ENCODE measurements around the gene AOC1.

AOC1 gene

DNA sequence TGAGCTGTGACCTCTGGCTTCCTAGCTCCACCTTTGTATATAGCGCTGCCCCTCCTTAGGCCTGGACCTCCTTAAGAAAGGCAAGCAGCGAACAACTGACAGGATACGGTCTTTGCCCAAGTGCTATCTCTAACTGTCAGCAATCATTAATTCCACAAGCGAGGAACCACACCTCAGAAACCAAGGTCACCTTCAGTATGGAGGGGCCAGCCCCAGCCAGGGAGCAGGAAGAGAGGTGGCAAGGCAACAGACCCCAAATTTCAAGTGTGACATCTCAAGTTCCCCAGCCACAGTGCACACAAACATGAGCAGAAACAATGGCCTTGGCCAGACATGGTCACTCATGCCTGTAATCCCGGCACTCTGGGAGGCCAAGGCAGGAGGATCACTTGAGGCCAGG lies 4.8 kb upstream of the AOC1 start:
- no peak overlapping the region for H3K4me3 ChIP-seq (ENCODE audit: low read depth in 1 of 2, low read length in 1 of 2)
- H3K27me3 ChIP-seq: peaks cover 13% of the 10 kb centered on the region
- TF ChIP-seq, protein P1, sequence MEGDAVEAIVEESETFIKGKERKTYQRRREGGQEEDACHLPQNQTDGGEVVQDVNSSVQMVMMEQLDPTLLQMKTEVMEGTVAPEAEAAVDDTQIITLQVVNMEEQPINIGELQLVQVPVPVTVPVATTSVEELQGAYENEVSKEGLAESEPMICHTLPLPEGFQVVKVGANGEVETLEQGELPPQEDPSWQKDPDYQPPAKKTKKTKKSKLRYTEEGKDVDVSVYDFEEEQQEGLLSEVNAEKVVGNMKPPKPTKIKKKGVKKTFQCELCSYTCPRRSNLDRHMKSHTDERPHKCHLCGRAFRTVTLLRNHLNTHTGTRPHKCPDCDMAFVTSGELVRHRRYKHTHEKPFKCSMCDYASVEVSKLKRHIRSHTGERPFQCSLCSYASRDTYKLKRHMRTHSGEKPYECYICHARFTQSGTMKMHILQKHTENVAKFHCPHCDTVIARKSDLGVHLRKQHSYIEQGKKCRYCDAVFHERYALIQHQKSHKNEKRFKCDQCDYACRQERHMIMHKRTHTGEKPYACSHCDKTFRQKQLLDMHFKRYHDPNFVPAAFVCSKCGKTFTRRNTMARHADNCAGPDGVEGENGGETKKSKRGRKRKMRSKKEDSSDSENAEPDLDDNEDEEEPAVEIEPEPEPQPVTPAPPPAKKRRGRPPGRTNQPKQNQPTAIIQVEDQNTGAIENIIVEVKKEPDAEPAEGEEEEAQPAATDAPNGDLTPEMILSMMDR (IDR thresholded peaks at IDR 0.05): no peak
- no peaks in the 10 kb centered on the region for H3K9me3 ChIP-seq
- H3K36me3 ChIP-seq: no peaks in the 10 kb centered on the region
- no peak overlapping the region for H3K27ac ChIP-seq
- peaks cover 16% of the 10 kb centered on the region in 2 experiments for H3K4me1 ChIP-seq (ENCODE audit: control insufficient read depth in 1 of 2, insufficient read depth in 1 of 2, low read depth in 1 of 2, low read length in 1 of 2)

- H3K27me3 ChIP-seq: peaks cover 17% of the 10 kb centered on the region
- peaks cover 20% of the 10 kb centered on the region in 2 experiments for H3K4me1 ChIP-seq (ENCODE audit: control insufficient read depth in 1 of 2, insufficient read depth in 1 of 2, low read depth in 1 of 2, low read length in 1 of 2)
- H3K4me3 ChIP-seq (ENCODE audit: low read depth in 1 of 2, low read length in 1 of 2): no peak overlapping the region
- no peaks in the 10 kb centered on the region for H3K9me3 ChIP-seq
- H3K27ac ChIP-seq: no peak overlapping the region
- TF ChIP-seq, protein P1 (IDR thresholded peaks at IDR 0.05): no peak
- H3K36me3 ChIP-seq: no peaks in the 10 kb centered on the region
Observed at GRCh38 chr7:150848111-150848510, 4.2 kb upstream of the AOC1 start.

GRCh38 chr7:150848561-150849115 lies 3.7 kb upstream of the AOC1 start:
- TF ChIP-seq, protein P1 (IDR thresholded peaks at IDR 0.05): no peak
- Histone ChIP-seq H3K27me3 (peaks cover 17% of the 10 kb centered on the region), H3K4me3 (ENCODE audit: low read depth in 1 of 2, low read length in 1 of 2) (no peak overlapping the region), H3K27ac (no peak overlapping the region), H3K4me1 (ENCODE audit: control insufficient read depth in 1 of 2, insufficient read depth in 1 of 2, low read depth in 1 of 2, low read length in 1 of 2) (peaks cover 20% of the 10 kb centered on the region in 2 experiments), H3K36me3 (no peaks in the 10 kb centered on the region), H3K9me3 (no peaks in the 10 kb centered on the region)

DNA sequence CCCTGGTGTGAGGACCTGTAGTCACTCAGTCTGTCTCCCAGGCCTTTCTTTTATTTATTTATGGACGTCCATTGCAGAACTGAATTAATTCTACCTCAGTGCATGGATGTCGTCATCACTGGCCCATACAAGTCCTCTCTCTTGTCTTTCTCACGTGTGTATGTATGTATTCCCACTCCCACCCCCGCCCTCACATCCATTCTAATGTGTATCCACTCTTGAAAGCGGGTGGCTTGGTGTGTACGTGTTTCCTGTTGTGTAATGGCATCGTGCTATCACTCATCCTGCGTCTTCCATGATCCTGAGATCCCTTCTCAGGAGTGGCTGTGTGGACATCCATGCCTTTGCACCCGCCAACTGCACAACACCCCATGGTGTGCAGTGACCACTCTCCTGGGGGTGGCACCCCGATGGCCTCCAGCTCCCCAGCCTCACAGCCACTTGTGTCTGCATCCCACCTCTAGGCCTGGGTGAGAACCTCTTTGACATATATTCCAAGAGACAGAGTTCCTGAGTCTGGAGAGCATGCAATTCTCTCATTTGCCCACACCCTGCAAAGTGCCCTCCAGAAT lies 3.0 kb upstream of the AOC1 start:
- Histone ChIP-seq H3K27me3 (peaks cover 17% of the 10 kb centered on the region), H3K4me1 (ENCODE audit: control insufficient read depth in 1 of 2, insufficient read depth in 1 of 2, low read depth in 1 of 2, low read length in 1 of 2) (peaks cover 20% of the 10 kb centered on the region in 2 experiments), H3K9me3 (no peaks in the 10 kb centered on the region), H3K4me3 (ENCODE audit: low read depth in 1 of 2, low read length in 1 of 2) (no peak overlapping the region), H3K27ac (no peak overlapping the region), H3K36me3 (no peaks in the 10 kb centered on the region)
- TF ChIP-seq, protein P1 (IDR thresholded peaks at IDR 0.05): no peak

GRCh38 chr7:150850273-150850672 lies 2.0 kb upstream of the AOC1 start:
- Histone ChIP-seq H3K27me3 (peaks cover 17% of the 10 kb centered on the region), H3K4me3 (ENCODE audit: low read depth in 1 of 2, low read length in 1 of 2) (no peak overlapping the region), H3K9me3 (no peaks in the 10 kb centered on the region), H3K36me3 (no peaks in the 10 kb centered on the region), H3K4me1 (ENCODE audit: control insufficient read depth in 1 of 2, insufficient read depth in 1 of 2, low read depth in 1 of 2, low read length in 1 of 2) (peaks cover 20% of the 10 kb centered on the region in 2 experiments), H3K27ac (no peak overlapping the region)
- TF ChIP-seq, protein P1 (IDR thresholded peaks at IDR 0.05): no peak
